HG03139 (cell line): ENCODE results near the gene KCNJ2.

Experiments used
- ATAC-seq: cut with Tn5 transposase; IDR thresholded peaks from one replicate; pipeline ENCODE4 v1.9.1; 2021; ENCODE audit not compliant: unreplicated experiment

The KCNJ2 gene

GRCh38 chr17:70168977-70169708, at the start of gene KCNJ2:
TSS of gene KCNJ2 (plus strand) at chr17:70169532. CDS start at chr17:70175040, 5,508 bp downstream.
- ATAC-seq = peak; percentile 97

GRCh38 chr17:70119545-70119944, 49.8 kb upstream of the KCNJ2 start:
- ATAC-seq = no peak

- no peak for ATAC-seq
Measured at GRCh38 chr17:70119983-70120382, 49.3 kb upstream of the KCNJ2 start.

GRCh38 chr17:70120425-70120824, 48.9 kb upstream of the KCNJ2 start:
- ATAC-seq = no peak

GRCh38 chr17:70121126-70121525, 48.2 kb upstream of the KCNJ2 start:
- no peak for ATAC-seq

GRCh38 chr17:70123193-70123592, 46.1 kb upstream of the KCNJ2 start:
- no peak for ATAC-seq

- ATAC-seq = no peak
Measured at GRCh38 chr17:70124723-70125122, 44.6 kb upstream of the KCNJ2 start.

- no peak for ATAC-seq
Measured at GRCh38 chr17:70127221-70127873, 42.0 kb upstream of the KCNJ2 start.

GRCh38 chr17:70128727-70129238, 40.5 kb upstream of the KCNJ2 start:
- no peak for ATAC-seq

- ATAC-seq = no peak
Measured at GRCh38 chr17:70130289-70130688, 39.0 kb upstream of the KCNJ2 start.

- no peak for ATAC-seq
Measured at GRCh38 chr17:70132505-70132904, 36.8 kb upstream of the KCNJ2 start.

GRCh38 chr17:70134042-70134441, 35.3 kb upstream of the KCNJ2 start:
- ATAC-seq = no peak

GRCh38 chr17:70134777-70135176, 34.6 kb upstream of the KCNJ2 start:
- ATAC-seq = no peak

GRCh38 chr17:70136131-70136530, 33.2 kb upstream of the KCNJ2 start:
- no peak for ATAC-seq

- peak; percentile 99 for ATAC-seq
Measured at GRCh38 chr17:70137451-70138230, 31.7 kb upstream of the KCNJ2 start.

GRCh38 chr17:70138291-70138865, 31.0 kb upstream of the KCNJ2 start:
- ATAC-seq = no peak

GRCh38 chr17:70139449-70139993, 29.8 kb upstream of the KCNJ2 start:
- no peak for ATAC-seq

- ATAC-seq = no peak
Measured at GRCh38 chr17:70144260-70144846, 25.0 kb upstream of the KCNJ2 start.

- no peak for ATAC-seq
Measured at GRCh38 chr17:70153210-70153609, 16.1 kb upstream of the KCNJ2 start.

GRCh38 chr17:70157151-70157550, 12.2 kb upstream of the KCNJ2 start:
- no peak for ATAC-seq

- ATAC-seq = no peak
Measured at GRCh38 chr17:70158180-70158579, 11.2 kb upstream of the KCNJ2 start.
